UCSD-AML1 (cell line): ENCODE results near the gene DEFB127.
"Not testable (repeated sequence)": the region's sequence is repeated elsewhere in the genome, so short reads cannot be mapped to it uniquely, and the experiment has no call there.

Experiments
- DNase-seq: peaks from one replicate; lab custom pipeline; 2025; ENCODE audit not compliant: unreplicated experiment; lab: John Stamatoyannopoulos, UW

The DEFB127 gene, protein sequence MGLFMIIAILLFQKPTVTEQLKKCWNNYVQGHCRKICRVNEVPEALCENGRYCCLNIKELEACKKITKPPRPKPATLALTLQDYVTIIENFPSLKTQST

GRCh38 chr20:157154-157553 is at the start of gene DEFB127:
DEFB127 (plus strand) TSS chr20:157454; CDS start chr20:157545, 91 bp downstream.
- DNase-seq: no peak

- no peak for DNase-seq
Measured at GRCh38 chr20:112396-112795, 44.9 kb upstream of the DEFB127 start.

- DNase-seq: no peak
Measured at GRCh38 chr20:117518-117917, 39.7 kb upstream of the DEFB127 start.

- not testable (repeated sequence) for DNase-seq
Measured at GRCh38 chr20:129786-130323, 27.4 kb upstream of the DEFB127 start.

- no peak for DNase-seq
Measured at GRCh38 chr20:137668-138490, 19.4 kb upstream of the DEFB127 start.

GRCh38 chr20:142290-142689 is 15.0 kb upstream of the DEFB127 start, which contains the start of gene DEFB126:
DEFB126 (plus strand) TSS chr20:142590; CDS start chr20:142629, 39 bp downstream.
- DNase-seq: no peak

- DNase-seq: no peak
Measured at GRCh38 chr20:145877-146276, 11.4 kb upstream of the DEFB127 start.

DNA sequence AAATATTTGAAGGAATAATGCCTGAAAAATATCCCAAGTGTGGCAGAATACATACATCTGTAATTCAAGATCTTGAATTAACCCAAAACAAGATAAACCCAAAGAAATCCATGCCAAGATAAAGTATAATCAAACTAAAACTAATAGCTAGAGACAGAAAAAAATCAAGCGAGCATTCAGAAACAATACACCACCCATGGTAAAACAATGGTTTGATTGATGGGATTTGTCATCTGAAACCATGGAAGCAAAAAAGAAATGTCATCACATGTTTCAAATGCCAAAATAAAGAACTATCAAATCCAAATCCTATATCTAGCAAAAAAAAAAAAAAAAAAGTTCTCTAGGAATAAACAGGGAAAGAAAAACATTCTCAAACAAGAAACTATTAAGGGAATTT is 5.1 kb upstream of the DEFB127 start:
- no peak for DNase-seq

DNA sequence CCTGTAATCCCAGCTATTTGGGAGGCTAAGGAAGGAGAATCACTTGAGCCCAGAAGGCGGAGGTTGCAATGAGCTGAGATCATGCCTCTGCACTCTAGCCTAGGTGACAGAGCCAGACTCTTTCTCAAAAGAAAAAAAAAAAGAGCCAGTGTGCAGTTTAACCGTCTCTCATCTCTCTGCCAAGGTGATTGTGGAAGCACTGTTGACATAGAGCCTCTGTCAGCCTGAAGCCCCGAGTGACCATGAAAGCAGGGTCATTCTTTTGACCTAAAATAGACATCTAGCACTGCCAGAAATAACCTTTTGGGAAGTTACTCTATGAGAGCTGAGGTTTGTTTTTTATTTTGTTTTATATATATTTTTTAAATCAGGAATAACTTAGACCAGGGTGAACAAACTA is 7.4 kb downstream of the DEFB127 start:
- DNase-seq: no peak

DNA sequence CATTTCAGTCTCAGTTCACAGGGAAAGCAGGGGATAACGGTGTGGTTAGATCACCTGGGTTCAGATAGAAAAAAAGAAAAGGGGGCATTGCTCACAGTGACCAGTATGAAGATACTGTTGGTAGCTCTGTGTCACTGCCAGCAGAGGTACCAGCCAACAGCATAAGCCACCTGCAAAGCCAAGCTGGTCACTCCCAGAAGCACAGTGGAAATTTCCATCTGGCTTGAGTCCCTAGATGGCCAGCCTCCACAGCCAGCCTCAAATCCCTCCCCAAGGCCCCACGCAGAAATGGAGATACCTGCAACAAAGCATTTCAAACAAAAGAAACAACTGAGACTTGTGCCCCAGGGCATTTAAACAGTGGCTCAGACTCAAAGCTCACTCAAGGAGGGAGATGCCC is 11.6 kb downstream of the DEFB127 start:
- DNase-seq: no peak

GRCh38 chr20:184288-184687 is 27.0 kb downstream of the DEFB127 start:
- no peak for DNase-seq

GRCh38 chr20:187733-188132 is 30.5 kb downstream of the DEFB127 start:
- no peak for DNase-seq

DNA sequence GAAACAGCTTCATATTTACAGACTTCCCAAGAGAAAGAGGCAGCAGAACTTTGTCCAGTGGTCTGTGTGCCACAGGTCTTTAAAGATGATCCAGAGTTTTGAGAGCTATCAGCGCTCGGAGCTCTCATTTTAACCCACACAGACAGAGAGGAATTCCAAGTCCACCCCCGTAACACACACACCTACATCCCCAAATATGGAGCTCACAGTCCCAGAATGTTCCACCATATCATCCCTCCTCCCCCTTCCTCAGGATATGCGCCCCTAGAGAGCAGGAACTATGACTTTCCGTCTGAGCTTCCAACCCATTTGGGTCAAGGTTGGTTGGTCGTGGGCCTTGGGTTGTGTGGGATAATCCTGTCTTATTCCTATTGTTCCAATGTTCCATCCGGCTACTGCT is 32.4 kb downstream of the DEFB127 start, which contains the start of gene DEFB128:
Gene DEFB128 (minus strand): TSS at position 101 of the 400 bp plus-strand sequence. CDS start 88 bp downstream, at position 13.
- DNase-seq: no peak

DNA sequence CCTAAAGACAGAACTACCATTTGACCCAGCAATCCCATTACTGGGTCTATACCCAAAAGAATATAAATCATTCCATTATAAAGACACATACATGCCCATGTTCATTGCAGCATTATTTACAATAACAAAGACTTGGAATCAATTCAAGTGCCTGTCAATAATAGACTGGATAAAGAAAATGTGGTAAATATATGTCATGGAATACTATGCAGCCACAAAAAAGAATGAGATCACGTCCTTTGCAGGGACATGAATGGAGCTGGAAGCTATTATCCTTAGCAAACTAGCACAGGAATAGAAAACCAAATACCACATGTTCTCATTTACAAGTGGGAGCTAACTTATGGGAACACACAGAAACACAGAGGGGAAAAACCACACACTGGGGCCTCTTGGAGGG is 41.0 kb downstream of the DEFB127 start:
- no peak for DNase-seq

DNA sequence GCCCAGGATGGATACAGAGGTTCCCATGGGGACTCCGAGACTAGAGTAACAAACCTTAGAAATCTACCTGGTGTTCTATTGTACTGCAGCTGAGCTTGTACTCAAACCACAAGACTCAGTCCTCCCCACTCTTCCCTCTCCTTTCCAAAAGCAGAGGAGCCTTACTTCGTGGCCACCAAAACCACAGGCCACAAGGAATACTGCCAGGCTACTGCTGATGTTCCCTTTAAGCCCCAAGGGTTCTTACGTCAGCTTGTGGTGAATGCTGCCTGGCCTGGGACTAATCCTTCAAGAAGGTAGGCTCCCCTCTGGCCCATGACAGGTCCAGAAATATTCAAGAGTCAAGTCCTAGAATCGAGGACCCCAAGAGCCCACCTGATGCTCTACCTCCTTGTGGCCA is 42.7 kb downstream of the DEFB127 start:
- peak; percentile 11 for DNase-seq

DNA sequence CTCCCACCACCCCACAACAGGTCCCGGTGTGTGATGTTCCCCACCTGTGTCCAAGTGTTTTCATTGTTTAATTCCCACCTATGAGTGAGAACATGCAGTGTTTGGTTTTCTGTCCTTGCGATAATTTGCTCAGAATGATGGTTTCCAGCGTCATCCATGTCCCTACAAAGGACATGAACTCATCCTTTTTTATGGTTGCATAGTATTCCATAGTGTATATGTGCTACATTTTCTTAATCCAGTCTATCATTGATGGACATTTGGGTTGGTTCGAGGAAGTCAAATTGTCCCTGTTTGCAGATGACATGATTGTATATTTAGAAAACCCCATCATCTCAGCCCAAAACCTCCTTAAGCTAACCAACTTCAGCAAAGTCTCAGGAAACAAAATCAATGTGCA is 46.4 kb downstream of the DEFB127 start:
- not testable (repeated sequence) for DNase-seq
